Measurements from ENCODE around the gene ARHGEF28.

The ARHGEF28 gene

GRCh38 chr5:73867345-73868335 lies 241.6 kb downstream of the ARHGEF28 start:
- TF ChIP-seq CTCF (conservative IDR thresholded peaks at IDR 0.05; ENCODE audit: low read depth, low read length) = no peak
- no peak overlapping the region for H3K4me3 ChIP-seq (ENCODE audit: low read length)
- DNase-seq (ENCODE audit: low read depth) = no peak

GRCh38 chr5:73883646-73884045 lies 257.6 kb downstream of the ARHGEF28 start:
- H3K4me3 ChIP-seq (ENCODE audit: low read length) = no peak overlapping the region
- no peak for TF ChIP-seq CTCF (conservative IDR thresholded peaks at IDR 0.05; ENCODE audit: low read depth, low read length)
- no peak for DNase-seq (ENCODE audit: low read depth)

- H3K4me3 ChIP-seq (ENCODE audit: low read length) = no peak overlapping the region
- TF ChIP-seq CTCF (conservative IDR thresholded peaks at IDR 0.05; ENCODE audit: low read depth, low read length) = no peak
- no peak for DNase-seq (ENCODE audit: low read depth)
These were observed 261.7 kb downstream of the ARHGEF28 start for GRCh38 chr5:73887688-73888087.

- no peak for TF ChIP-seq CTCF (conservative IDR thresholded peaks at IDR 0.05; ENCODE audit: low read depth, low read length)
- no peak for DNase-seq (ENCODE audit: low read depth)
These were observed 264.6 kb downstream of the ARHGEF28 start for GRCh38 chr5:73890569-73890968.

GRCh38 chr5:73892218-73892617 lies 266.2 kb downstream of the ARHGEF28 start:
- TF ChIP-seq CTCF (conservative IDR thresholded peaks at IDR 0.05; ENCODE audit: low read depth, low read length) = no peak
- DNase-seq (ENCODE audit: low read depth) = no peak
- no peak overlapping the region for H3K4me3 ChIP-seq (ENCODE audit: low read length)

More at GRCh38 chr5:73890569-73890968, 264.6 kb downstream of the ARHGEF28 start:
- no peak overlapping the region for H3K4me3 ChIP-seq (ENCODE audit: low read length)

GRCh38 chr5:73892806-73893205 lies 266.8 kb downstream of the ARHGEF28 start:
- DNase-seq (ENCODE audit: low read depth) = no peak
- no peak for TF ChIP-seq CTCF (conservative IDR thresholded peaks at IDR 0.05; ENCODE audit: low read depth, low read length)
- H3K4me3 ChIP-seq (ENCODE audit: low read length) = no peak overlapping the region

- DNase-seq (ENCODE audit: low read depth) = no peak
- H3K4me3 ChIP-seq (ENCODE audit: low read length) = no peak overlapping the region
- TF ChIP-seq CTCF (conservative IDR thresholded peaks at IDR 0.05; ENCODE audit: low read depth, low read length) = no peak
These were observed 267.8 kb downstream of the ARHGEF28 start for GRCh38 chr5:73893813-73894212.
